Suppressor macrophage treated with lipopolysaccharide for 1 hour (primary cell): ENCODE data around the gene CYP4B1.
"Not testable (repeated sequence)": the region's sequence is repeated elsewhere in the genome, so short reads cannot be mapped to it uniquely, and the experiment has no call there.

Experiments used
- DNase-seq, 3 donors: peaks; one replicate each; pipeline ENCODE4 v3.0.0-alpha.2; 2020 to 2022

CYP4B1 gene

GRCh38 chr1:46816930-46817329 is 18.1 kb downstream of the CYP4B1 start:
- no peak for DNase-seq

- no peak for DNase-seq
Measured at GRCh38 chr1:46817814-46818213, 19.0 kb downstream of the CYP4B1 start.

GRCh38 chr1:46818591-46818990 is 19.7 kb downstream of the CYP4B1 start:
- no peak for DNase-seq

GRCh38 chr1:46819335-46819734 is 20.5 kb downstream of the CYP4B1 start:
- no peak for DNase-seq

- no peak for DNase-seq
Measured at GRCh38 chr1:46820076-46820475, 21.2 kb downstream of the CYP4B1 start.

- DNase-seq: no peak
Measured at GRCh38 chr1:46820560-46821060, 21.8 kb downstream of the CYP4B1 start.

GRCh38 chr1:46822248-46822826 is 23.5 kb downstream of the CYP4B1 start:
- no peak for DNase-seq

GRCh38 chr1:46823151-46823550 is 24.3 kb downstream of the CYP4B1 start:
- no peak for DNase-seq

GRCh38 chr1:46826892-46827291 is 28.0 kb downstream of the CYP4B1 start:
- not testable (repeated sequence) for DNase-seq

- no peak for DNase-seq
Measured at GRCh38 chr1:46830665-46831322, 31.9 kb downstream of the CYP4B1 start.

GRCh38 chr1:46835469-46835868 is 36.6 kb downstream of the CYP4B1 start:
- DNase-seq: not testable (repeated sequence)

GRCh38 chr1:46846386-46846785 is 47.5 kb downstream of the CYP4B1 start:
- DNase-seq: not testable (repeated sequence)

GRCh38 chr1:46857660-46858065 is 58.8 kb downstream of the CYP4B1 start:
- DNase-seq: peak in 1 of 3 donors; percentile 2

GRCh38 chr1:46862348-46862747 is 63.5 kb downstream of the CYP4B1 start:
- DNase-seq: no peak
